Heart left ventricle (tissue), 16 donors: ENCODE data around the gene IGF2R. TPM values are rescaled to one million over a fixed set of nuclear protein-coding genes. Genes with fewer than 3 reads are reported as not detected.

ENCODE experiments used
- ATAC-seq, 4 donors: fragments of 200-7000 bp; cut with Tn5 transposase; one replicate each; pipeline ENCODE4 v1.9.1; 2020 to 2022; ENCODE audit warnings: moderate library complexity in 4 of 4, mild to moderate bottlenecking in 3 of 4, moderate number of reproducible peaks in 1 of 4
- DNase-seq, 5 donors: peaks; one replicate each; pipeline ENCODE4 v3.0.0-alpha.2; 2020
- H3K27ac ChIP-seq, 12 donors: fragments of 200-600 bp; sonication (generic) in 4 of 12; one replicate each; pipeline versions ENCODE4 v1.5.0 to v1.8.0; 2016 to 2022; ENCODE audit warnings: mild to moderate bottlenecking in 2 of 12
- H3K27me3 ChIP-seq, 9 donors: fragments of 200-600 bp; sonication (generic) in 2 of 9; one replicate each; pipeline versions ENCODE4 v1.5.1 to v1.8.0; 2016 to 2022; ENCODE audit warnings: mild to moderate bottlenecking in 3 of 9
- H3K36me3 ChIP-seq, 9 donors: fragments of 200-600 bp; sonication (generic) in 2 of 9; one replicate each; pipeline versions ENCODE4 v1.5.0 to v1.8.0; 2018 to 2022; ENCODE audit warnings: mild to moderate bottlenecking in 2 of 9
- H3K4me1 ChIP-seq, 12 donors: fragments of 200-600 bp; sonication (generic) in 4 of 12; one replicate each; pipeline versions ENCODE4 v1.5.0 to v1.8.0; 2016 to 2022; ENCODE audit warnings: mild to moderate bottlenecking in 3 of 12
- H3K4me3 ChIP-seq, 12 donors: fragments of 200-600 bp; sonication (generic) in 4 of 12; one replicate each; pipeline versions ENCODE4 v1.5.0 to v1.8.0; 2017 to 2022; ENCODE audit warnings: mild to moderate bottlenecking in 9 of 12, moderate library complexity in 4 of 12
- H3K9me3 ChIP-seq, 12 donors: fragments of 200-600 bp; sonication (generic) in 4 of 12; one replicate each; pipeline versions ENCODE4 v1.5.0 to v1.8.0; 2016 to 2022; ENCODE audit warnings: mild to moderate bottlenecking in 1 of 12
- POLR2A ChIP-seq, 2 donors: fragments of 450-650 bp; IDR thresholded peaks; one replicate each; pipeline ENCODE4 v1.6.1; 2017; ENCODE audit warnings: antibody characterized with exemption in 2 of 2, mild to moderate bottlenecking in 2 of 2, moderate library complexity in 2 of 2
- WGBS, 4 donors: extraction: QIAGEN DNeasy Blood & Tissue Kit in 2 of 4; methylation state at CpG; one replicate each; pipeline versions ENCODE4 v1.1.5 to v1.1.7; 2013 to 2018; 5-methylcytosine and 5-hydroxymethylcytosine counted together
- intact Hi-C, 10 donors: fragments of 100-400 bp; cut with DNase I; formaldehyde crosslinking; loops; one replicate each; pipeline versions ENCODE4 v1.11.1 to v1.14.2; 2022
- polyA plus RNA-seq, 2 donors: library from polyadenylated mRNA; stranded (reverse); fragments of 200-250 nt; gene quantifications; one replicate each; pipeline ENCODE4 v1.2.3, GENCODE V29; 2013
- total RNA-seq, 9 donors: library from RNA; depleted of rRNA in 2 of 9; stranded (reverse); fragments of >200 nt in 2 of 9; fragmentation: NEBNext Ultra II Directional in 3 of 9; extraction: Animal tissue kit (Norgen Biotek cat#: 25700) in 3 of 9; gene quantifications; one replicate each; pipeline versions ENCODE4 v1.1.0 to v1.2.4, GENCODE V29; 2016 to 2023
- TF ChIP-seq, protein P1 (sequence below), 12 donors: fragments of 200-600 bp; sonication (generic) in 4 of 12; IDR thresholded peaks; one replicate each; pipeline versions ENCODE4 v1.5.0 to v1.8.0; 2018 to 2022; ENCODE audit warnings: antibody characterized with exemption in 12 of 12, mild to moderate bottlenecking in 5 of 12
- donor health status: ischemic (EF 13 %, LVEDD 7.1; RV severe dilation, severe dysfunction).
- donor health status: healthy with polysubstance abuse.
- donor health status: DM: no; HTN: yes; CAD: no.
- donor health status: DM: no; HTN: no; CAD: no.
- donor health status: ischemic (EF 25% LVEDD 6.9; RV normal size, moderate dysfunction).
- donor health status: ischemic (EF 25% LVEDD 5.7; RV mildly dilated, moderate dysfunction).
- donor health status: healthy.
- donor health status: DM: yes; HTN: yes; CAD: no.
- donor health status: ischemic (EF 35%, LVEDD 5.7; RV mildly dilated, moderate dysfunction).
- donor health status: nonischemic (EF 11% LVEDD 7.7; RV severe dilation, severe dysfunction).
- donor health status: DM: yes; HTN: yes; CAD: no.
- donor health status: PGD.
- donor health status: ischemic (EF 29% LVEDD 5.4; RV normal size, mild dysfunction).
- donor health status: nonischemic (EF 23%, LVEDD 6.1; RV moderate dilation, normal function).

The IGF2R gene
- total and polyA plus RNA-seq, 11 donors = 15.4 to 111 (median 68.5) TPM

DNA sequence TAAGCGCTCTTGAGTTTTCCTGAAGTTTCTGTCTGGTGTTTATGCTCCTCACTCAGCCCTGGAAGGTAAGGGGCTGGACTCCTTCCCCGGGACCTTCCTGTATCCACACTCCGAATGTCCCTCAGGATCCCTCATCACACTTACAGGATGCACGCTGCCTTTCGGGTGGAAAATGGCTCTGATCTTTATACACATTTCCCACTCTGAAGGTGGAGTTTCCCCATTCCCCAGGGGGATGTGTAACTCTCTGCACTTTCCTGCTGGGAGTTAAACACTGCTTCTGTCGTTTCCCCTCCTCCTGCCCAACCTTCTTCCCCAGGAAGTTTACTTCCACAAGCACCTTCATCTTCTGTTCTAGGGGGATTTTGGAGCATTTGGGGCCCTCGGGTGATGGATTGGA lies 17.1 kb upstream of the IGF2R start:
- Histone ChIP-seq H3K4me3 (no peak overlapping the region), H3K27ac (peak overlapping the region in 8 of 12 donors; percentile 10 to 69 (median 40)), H3K27me3 (no peaks in the 10 kb centered on the region), H3K4me1 (peaks cover 0 to 38% (median 10%) of the 10 kb centered on the region in 12 donors), H3K36me3 (no peaks in the 10 kb centered on the region), H3K9me3 (no peaks in the 10 kb centered on the region)
- DNase-seq (peak in 2 of 5 donors; percentile 36 to 48), ATAC-seq (peak; percentile 38 to 89 (median 50))
- WGBS, 4 donors = 52 to 63% (median 58%) methylated on average over 7 of the region's 7 CpGs
- intact Hi-C loops = no loop called here
- TF ChIP-seq, protein P1, sequence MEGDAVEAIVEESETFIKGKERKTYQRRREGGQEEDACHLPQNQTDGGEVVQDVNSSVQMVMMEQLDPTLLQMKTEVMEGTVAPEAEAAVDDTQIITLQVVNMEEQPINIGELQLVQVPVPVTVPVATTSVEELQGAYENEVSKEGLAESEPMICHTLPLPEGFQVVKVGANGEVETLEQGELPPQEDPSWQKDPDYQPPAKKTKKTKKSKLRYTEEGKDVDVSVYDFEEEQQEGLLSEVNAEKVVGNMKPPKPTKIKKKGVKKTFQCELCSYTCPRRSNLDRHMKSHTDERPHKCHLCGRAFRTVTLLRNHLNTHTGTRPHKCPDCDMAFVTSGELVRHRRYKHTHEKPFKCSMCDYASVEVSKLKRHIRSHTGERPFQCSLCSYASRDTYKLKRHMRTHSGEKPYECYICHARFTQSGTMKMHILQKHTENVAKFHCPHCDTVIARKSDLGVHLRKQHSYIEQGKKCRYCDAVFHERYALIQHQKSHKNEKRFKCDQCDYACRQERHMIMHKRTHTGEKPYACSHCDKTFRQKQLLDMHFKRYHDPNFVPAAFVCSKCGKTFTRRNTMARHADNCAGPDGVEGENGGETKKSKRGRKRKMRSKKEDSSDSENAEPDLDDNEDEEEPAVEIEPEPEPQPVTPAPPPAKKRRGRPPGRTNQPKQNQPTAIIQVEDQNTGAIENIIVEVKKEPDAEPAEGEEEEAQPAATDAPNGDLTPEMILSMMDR (IDR thresholded peaks at IDR 0.05) = no peak
- TF ChIP-seq POLR2A (IDR thresholded peaks at IDR 0.05) = no peak

DNA sequence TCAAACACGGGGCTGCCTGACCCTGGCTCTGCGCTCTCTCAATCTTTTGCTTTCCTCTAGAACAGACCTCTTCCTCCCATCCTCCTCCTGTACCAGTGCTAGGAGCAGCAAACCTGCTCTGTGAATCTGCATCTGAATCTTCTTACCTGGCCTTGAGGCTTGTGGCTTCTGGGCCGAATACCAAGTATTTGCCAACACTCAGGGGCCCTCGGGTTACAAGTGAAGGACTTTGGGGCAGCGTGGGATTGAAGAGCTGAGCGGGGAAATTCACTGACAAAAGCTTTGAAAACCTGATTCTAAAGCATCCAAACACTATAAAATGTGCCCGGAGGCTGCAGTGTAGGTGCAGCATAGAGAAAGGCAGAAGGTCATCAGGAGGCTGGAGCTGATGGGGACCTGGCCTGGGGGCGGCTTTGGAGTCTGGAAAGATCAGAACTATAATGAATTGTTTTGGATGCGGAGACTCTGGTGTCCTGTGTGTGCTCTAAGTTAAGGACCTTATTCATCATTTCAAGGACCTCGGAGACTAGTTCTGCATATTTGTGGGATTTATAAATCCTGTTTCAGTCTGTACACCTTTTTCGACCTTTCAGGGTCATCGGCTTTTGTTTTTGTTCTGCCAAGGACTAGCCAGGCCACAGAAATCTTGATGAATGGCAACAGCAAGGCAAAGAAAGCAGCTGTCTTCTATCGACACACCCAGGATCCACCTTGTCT lies 16.4 kb upstream of the IGF2R start:
- Histone ChIP-seq H3K27ac (peak overlapping the region in 11 of 12 donors; percentile 1 to 69 (median 36)), H3K4me1 (peaks cover 0 to 38% (median 10%) of the 10 kb centered on the region in 12 donors), H3K27me3 (no peaks in the 10 kb centered on the region), H3K4me3 (no peak overlapping the region), H3K36me3 (no peaks in the 10 kb centered on the region), H3K9me3 (no peaks in the 10 kb centered on the region)
- peak in 1 of 4 donors; percentile 14 for ATAC-seq
- DNase-seq = no peak
- TF ChIP-seq, protein P1 (IDR thresholded peaks at IDR 0.05) = no peak
- TF ChIP-seq POLR2A (IDR thresholded peaks at IDR 0.05) = no peak
- WGBS, 4 donors = 78 to 85% (median 81%) methylated on average over 13 of the region's 13 CpGs
- intact Hi-C loops = no loop called here

DNA sequence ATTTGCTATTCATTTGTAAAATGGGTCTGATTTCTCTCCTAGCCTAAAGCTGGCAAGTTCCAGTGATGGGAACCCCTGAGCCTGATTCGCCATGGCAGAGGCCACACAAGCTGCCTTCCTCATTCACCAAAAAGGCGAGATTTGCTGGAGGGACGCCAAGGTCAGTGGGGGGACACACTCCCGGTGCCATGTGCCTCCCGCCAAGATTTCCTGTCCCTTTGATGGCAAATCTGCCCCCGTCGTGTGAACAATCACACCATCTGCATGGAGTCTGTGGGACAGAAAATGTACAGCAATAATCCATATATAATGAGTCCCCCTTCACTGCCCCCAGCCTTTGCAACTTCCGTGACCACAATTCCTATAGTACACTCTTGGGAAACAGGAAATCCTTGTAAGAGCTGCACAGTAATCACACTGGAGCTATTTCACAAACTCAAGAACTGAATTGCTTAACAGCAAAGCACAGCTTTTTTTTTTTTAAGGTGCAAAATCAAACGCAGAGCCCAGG lies 15.7 kb upstream of the IGF2R start:
- Histone ChIP-seq H3K27ac (peak overlapping the region in 10 of 12 donors; percentile 1 to 69 (median 35)), H3K27me3 (no peaks in the 10 kb centered on the region), H3K4me3 (no peak overlapping the region), H3K36me3 (no peaks in the 10 kb centered on the region), H3K9me3 (no peaks in the 10 kb centered on the region), H3K4me1 (peaks cover 0 to 38% (median 10%) of the 10 kb centered on the region in 12 donors)
- WGBS, 4 donors = 43 to 59% (median 47%) methylated on average over 4 to 9 of the region's 9 CpGs
- DNase-seq (peak; percentile 41 to 76 (median 58)), ATAC-seq (peak; percentile 53 to 89 (median 80))
- intact Hi-C loops = no loop called here
- no peak for TF ChIP-seq POLR2A (IDR thresholded peaks at IDR 0.05)
- TF ChIP-seq, protein P1 (IDR thresholded peaks at IDR 0.05) = no peak

DNA sequence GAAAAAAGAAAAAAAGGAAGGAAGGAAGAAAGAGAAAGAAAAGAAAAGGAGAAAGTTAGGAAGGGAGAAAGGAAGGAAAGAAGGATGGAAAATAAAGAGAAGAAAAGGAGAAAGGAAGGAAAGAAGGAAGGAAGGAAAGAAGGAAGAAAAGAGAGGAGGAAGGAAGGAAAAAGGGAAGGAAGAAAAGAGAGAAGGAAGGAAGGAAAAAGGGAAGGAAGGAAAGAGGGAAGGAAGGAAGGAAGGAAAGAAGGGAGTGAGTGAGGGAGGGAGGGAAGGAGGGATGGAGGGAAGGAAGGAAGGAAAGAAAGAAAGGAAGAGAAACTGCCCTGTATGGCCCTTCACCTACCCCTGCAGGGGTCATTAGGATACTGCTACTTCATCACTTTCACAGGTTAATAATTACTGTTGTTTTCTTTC lies 12.9 kb upstream of the IGF2R start:
- Histone ChIP-seq H3K27ac (no peak overlapping the region), H3K9me3 (no peaks in the 10 kb centered on the region), H3K27me3 (no peaks in the 10 kb centered on the region), H3K4me3 (no peak overlapping the region), H3K4me1 (peaks cover 0 to 65% (median 18%) of the 10 kb centered on the region in 12 donors), H3K36me3 (no peaks in the 10 kb centered on the region)
- intact Hi-C loops = no loop called here
- ATAC-seq (no peak), DNase-seq (no peak)
- TF ChIP-seq POLR2A (IDR thresholded peaks at IDR 0.05) = no peak
- TF ChIP-seq, protein P1 (IDR thresholded peaks at IDR 0.05) = no peak
